C1 segment of cervical spinal cord (tissue), 14 donors: ENCODE results near the gene INTS6.

Source experiments
- DNase-seq, 14 donors: peaks; one replicate each; lab custom pipeline; 2025; lab: John Stamatoyannopoulos, UW

The INTS6 gene

GRCh38 chr13:51346397-51346796 is 106.4 kb downstream of the INTS6 start:
- DNase-seq: no peak

DNA sequence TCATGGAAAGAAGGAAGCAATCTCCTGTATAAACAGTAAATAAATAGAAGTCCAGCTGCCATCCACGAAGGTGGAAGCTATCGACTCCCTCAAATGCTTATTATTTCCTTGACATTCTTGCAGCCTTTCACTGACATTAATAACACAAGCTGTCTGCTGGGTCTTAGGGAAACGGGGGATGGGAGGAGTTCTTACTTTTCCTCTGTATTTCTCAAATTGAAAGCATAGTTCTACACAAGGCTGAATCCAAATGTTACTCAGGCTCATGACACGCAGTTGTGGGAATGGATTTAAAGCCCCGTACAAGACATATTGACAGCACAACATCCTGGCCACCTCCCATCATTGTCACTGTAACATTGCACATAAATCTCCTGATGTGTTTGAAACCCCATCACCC is 109.4 kb downstream of the INTS6 start:
- no peak for DNase-seq

DNA sequence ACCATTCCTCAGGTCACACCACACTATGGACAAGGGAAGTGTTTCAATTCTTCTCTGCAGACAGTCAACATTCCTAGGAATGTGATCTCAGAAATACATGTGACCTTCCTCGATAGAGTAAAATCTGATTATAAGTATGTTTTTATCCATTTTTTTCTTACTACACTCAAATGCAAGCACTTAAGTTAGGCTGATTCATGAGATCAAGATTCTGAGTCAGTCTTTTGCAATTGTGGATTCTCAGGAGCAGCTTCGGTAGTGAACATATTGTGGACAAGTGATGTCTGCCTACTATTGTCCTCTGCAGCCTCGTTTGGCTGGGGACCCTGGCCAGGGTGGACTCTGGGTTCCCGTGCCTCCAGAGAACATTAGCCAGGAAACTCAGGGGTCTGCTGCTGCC is 110.1 kb downstream of the INTS6 start:
- no peak for DNase-seq

GRCh38 chr13:51341791-51342190 is 111.0 kb downstream of the INTS6 start:
- no peak for DNase-seq

- DNase-seq: no peak
Observed at GRCh38 chr13:51341232-51341631, 111.6 kb downstream of the INTS6 start.

DNA sequence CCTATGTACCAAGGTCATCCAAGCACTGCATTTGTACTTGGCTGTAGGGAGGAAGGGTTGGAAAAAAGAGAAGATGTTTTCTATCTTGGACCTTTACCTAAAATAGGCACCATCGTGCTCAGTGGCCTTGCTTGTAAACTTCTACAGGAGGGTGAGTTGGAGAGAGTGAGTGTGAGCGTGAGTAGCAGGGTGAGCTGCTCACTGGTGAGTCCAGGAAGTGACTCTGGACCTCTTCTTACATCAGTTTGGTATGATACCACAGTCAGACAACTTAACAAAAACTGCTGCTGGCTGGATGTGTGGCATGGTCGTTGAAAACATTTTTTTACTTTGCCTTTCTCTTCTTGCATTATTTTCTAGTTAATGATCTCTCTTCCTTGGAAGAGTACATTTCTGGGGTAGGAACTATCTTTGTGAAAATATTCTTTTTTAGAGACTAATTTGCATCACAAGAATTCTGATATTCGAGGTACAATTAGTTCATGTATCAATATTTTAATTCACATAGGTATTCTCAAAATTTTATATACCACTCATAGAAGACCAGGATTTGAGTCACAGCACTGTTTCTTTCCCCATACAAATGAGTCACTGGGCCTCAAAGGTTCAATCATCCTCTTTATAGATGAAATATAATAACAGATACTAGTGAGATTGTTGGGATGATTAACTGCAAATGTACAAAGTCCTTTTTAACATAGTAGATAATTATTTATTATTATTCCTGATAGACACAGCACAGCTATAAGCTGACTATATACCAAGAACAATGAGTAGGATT is 112.7 kb downstream of the INTS6 start:
- DNase-seq: no peak

- DNase-seq: no peak
Observed at GRCh38 chr13:51339354-51339753, 113.5 kb downstream of the INTS6 start, which contains the start of gene SERPINE3. Gene SERPINE3 (plus strand): TSS chr13:51339691. CDS start chr13:51341092, 1,401 bp downstream.

GRCh38 chr13:51336746-51337145 is 116.1 kb downstream of the INTS6 start:
- no peak for DNase-seq

DNA sequence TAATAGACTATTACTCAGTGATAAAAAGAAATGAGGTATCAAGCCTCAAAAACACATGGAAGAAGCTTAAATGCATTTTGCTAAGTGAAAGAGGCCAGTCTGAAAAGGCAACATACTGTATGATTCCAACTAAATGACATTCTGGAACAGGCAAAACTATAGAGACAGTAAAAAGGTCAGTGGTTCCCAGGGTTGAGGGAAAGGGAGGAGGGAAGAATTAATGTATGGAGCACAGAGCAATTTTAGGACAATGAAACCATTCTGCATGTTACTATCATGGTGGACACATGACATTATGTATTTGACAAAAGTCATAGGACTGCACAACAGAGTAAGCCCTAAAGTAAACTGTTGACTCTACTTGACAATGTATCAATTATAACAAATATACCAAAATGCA is 119.0 kb downstream of the INTS6 start:
- DNase-seq: no peak

DNA sequence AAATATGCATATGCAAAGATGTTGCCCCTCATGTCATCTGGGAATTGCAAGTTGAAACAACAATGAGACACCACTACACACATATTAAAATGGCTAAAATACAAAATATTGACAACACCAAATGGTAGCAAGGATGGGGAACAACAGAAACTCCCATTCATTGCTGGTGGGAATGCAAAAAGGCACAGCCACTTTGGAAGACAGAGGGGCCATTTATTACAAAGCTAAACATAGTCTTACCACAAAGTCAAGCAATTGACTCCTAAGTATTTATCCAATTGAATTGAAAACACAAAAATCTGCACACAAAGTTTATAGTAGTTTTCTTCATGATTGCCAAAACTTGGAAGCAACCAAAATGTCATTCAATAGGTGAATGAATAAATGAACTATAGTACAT is 119.4 kb downstream of the INTS6 start:
- no peak for DNase-seq

GRCh38 chr13:51332566-51333361 is 120.1 kb downstream of the INTS6 start:
- DNase-seq: no peak

- no peak for DNase-seq
Observed at GRCh38 chr13:51331354-51331861, 121.4 kb downstream of the INTS6 start.

- no peak for DNase-seq
Observed at GRCh38 chr13:51330791-51331190, 122.0 kb downstream of the INTS6 start.

GRCh38 chr13:51329606-51330005 is 123.2 kb downstream of the INTS6 start:
- no peak for DNase-seq

DNA sequence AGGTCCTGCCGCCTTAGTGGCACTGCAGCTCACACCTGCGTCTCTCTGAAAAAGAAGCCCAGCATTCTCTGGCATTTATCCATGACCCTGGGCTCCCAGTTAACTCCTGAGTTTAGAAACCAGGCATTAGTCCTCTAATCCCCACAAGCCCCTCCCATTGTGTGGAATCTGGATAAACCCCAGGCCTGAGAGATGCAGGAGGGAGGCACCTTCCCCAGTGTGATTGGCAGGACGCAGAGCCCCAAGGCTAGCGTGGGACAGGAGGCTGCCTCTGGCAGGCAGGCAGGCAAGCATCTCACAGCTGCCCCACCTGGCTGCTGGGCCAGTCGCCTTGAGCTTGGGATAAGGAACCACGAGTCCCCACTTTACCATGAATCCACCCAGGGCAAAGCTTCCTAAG is 124.3 kb downstream of the INTS6 start:
- DNase-seq: no peak

GRCh38 chr13:51327961-51328360 is 124.9 kb downstream of the INTS6 start:
- DNase-seq: no peak

GRCh38 chr13:51326777-51327176 is 126.1 kb downstream of the INTS6 start:
- DNase-seq: no peak

- no peak for DNase-seq
Observed at GRCh38 chr13:51325837-51326236, 127.0 kb downstream of the INTS6 start.

GRCh38 chr13:51324714-51325420 is 128.0 kb downstream of the INTS6 start:
- peak in 7 of 14 donors; percentile 7 to 52 (median 40) for DNase-seq

DNA sequence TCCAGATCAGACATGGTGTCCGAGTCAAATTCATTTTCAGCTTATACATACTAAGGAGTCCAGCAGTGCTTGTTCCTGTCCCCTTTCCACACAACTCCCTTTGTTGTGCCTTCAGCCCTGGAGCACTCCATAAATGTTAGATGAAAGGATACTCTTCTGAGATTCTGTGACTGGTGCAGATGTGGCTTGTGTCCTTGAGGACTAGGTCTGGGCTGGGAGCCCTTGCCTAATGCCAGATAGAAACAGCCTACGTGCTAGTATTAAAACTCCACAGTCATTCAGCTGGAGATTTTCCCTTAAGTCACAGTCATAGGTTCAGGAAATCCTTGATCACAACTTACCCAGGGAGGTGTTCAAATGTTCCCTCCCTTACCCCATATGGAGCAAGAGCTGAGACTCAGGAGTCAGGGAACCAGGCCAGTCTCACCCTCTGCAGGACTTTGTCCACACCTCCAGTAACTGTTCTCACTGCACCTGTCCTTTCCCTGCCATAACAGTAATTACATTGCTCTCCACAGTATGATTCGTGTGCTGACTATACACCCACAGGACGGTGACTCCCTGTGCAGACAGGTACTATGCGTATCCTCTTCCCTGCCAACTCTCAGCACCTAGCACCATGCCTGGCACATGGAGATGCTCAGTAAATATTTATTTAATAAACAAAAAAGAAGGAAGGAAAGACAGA is 128.9 kb downstream of the INTS6 start:
- no peak for DNase-seq

GRCh38 chr13:51322826-51323225 is 130.0 kb downstream of the INTS6 start:
- DNase-seq: no peak
